H9 (cell line): ENCODE measurements around the gene PPL. TPM values are rescaled to one million over a fixed set of nuclear protein-coding genes. Genes with fewer than 3 reads are reported as not detected.

Source experiments
- DNase-seq: peaks from one replicate; pipeline ENCODE4 v3.0.0-alpha.2; 2017
- H2AFZ ChIP-seq: one replicate; pipeline ENCODE4 v1.6.1; 2013; ENCODE audit warnings: mild to moderate bottlenecking, low read length, control low read depth, moderate library complexity
- H2AK5ac ChIP-seq: 2 replicates; pipeline ENCODE4 v1.6.1; 2013; ENCODE audit warnings: low read length, control low read depth, mixed read lengths; ENCODE audit not compliant: insufficient read length
- H2BK120ac ChIP-seq: one replicate; pipeline ENCODE4 v1.6.1; 2013; ENCODE audit warnings: low read depth, mild to moderate bottlenecking, low read length, control low read depth, inconsistent platforms; ENCODE audit not compliant: poor library complexity, severe bottlenecking
- H2BK12ac ChIP-seq: 2 replicates; pipeline ENCODE4 v1.6.1; 2013; ENCODE audit warnings: low read length, control low read depth, mixed read lengths, low read depth; ENCODE audit not compliant: insufficient read length
- H2BK15ac ChIP-seq: 2 replicates; pipeline ENCODE4 v1.6.1; 2013; ENCODE audit warnings: low read depth, low read length, control low read depth
- H2BK20ac ChIP-seq: one replicate; pipeline ENCODE4 v1.6.1; 2013; ENCODE audit warnings: low read depth, mild to moderate bottlenecking, low read length, control low read depth, inconsistent platforms; ENCODE audit not compliant: poor library complexity, severe bottlenecking
- H2BK5ac ChIP-seq: 2 replicates; pipeline ENCODE4 v1.6.1; 2013; ENCODE audit warnings: low read length, control low read depth, mixed read lengths; ENCODE audit not compliant: insufficient read length
- H3K14ac ChIP-seq: 2 replicates; pipeline ENCODE4 v1.6.1; 2013; ENCODE audit warnings: low read length, control low read depth; ENCODE audit not compliant: insufficient read depth
- H3K18ac ChIP-seq: 2 replicates; pipeline ENCODE4 v1.6.1; 2013; ENCODE audit warnings: low read depth, mild to moderate bottlenecking, mixed read lengths, low read length, control low read depth; ENCODE audit not compliant: insufficient read length
- H3K23ac ChIP-seq: 2 replicates; pipeline ENCODE4 v1.6.1; 2013; ENCODE audit warnings: low read length, control low read depth, mixed read lengths, low read depth; ENCODE audit not compliant: insufficient read length
- H3K23me2 ChIP-seq: 2 replicates; pipeline ENCODE4 v1.6.1; 2013; ENCODE audit warnings: low read depth, mild to moderate bottlenecking, mixed read lengths, low read length, control low read depth; ENCODE audit not compliant: insufficient read length, poor library complexity, severe bottlenecking
- H3K27ac ChIP-seq: 2 replicates; pipeline ENCODE4 v1.5.1; 2013; ENCODE audit warnings: low read length, control low read depth, mixed read lengths, low read depth; ENCODE audit not compliant: insufficient read length
- H3K27me3 ChIP-seq: 2 replicates; pipeline ENCODE4 v1.6.1; 2013; ENCODE audit warnings: low read length, control low read depth, inconsistent platforms; ENCODE audit not compliant: insufficient read depth
- H3K4ac ChIP-seq: 2 replicates; pipeline ENCODE4 v1.6.1; 2013; ENCODE audit warnings: low read depth, mild to moderate bottlenecking, control low read depth, inconsistent platforms, low read length, moderate library complexity
- H3K4me1 ChIP-seq: 2 replicates; pipeline ENCODE4 v1.6.1; 2013; ENCODE audit warnings: low read length, control low read depth, inconsistent platforms; ENCODE audit not compliant: insufficient read depth
- H3K4me2 ChIP-seq: 2 replicates; pipeline ENCODE4 v1.6.1; 2013; ENCODE audit warnings: low read length, control low read depth, mixed read lengths; ENCODE audit not compliant: insufficient read length, insufficient read depth
- H3K56ac ChIP-seq: 2 replicates; pipeline ENCODE4 v1.6.1; 2013; ENCODE audit warnings: low read depth, mild to moderate bottlenecking, mixed read lengths, low read length, control low read depth; ENCODE audit not compliant: insufficient read length
- H3K79me1 ChIP-seq: 2 replicates; pipeline ENCODE4 v1.6.1; 2013; ENCODE audit warnings: low read depth, mild to moderate bottlenecking, moderate library complexity, low read length, control low read depth, inconsistent platforms; ENCODE audit not compliant: insufficient read depth, poor library complexity, severe bottlenecking
- H3K79me2 ChIP-seq: 2 replicates; pipeline ENCODE4 v1.6.1; 2013; ENCODE audit warnings: low read length, control low read depth, inconsistent platforms; ENCODE audit not compliant: insufficient read depth
- H3K9ac ChIP-seq: 2 replicates; pipeline ENCODE4 v1.6.1; 2013; ENCODE audit warnings: low read length, control low read depth, mixed read lengths; ENCODE audit not compliant: insufficient read length; ENCODE audit errors: extremely low read depth
- H3K9me3 ChIP-seq: one replicate; pipeline ENCODE4 v1.6.1; 2013; ENCODE audit warnings: low read depth, low read length, inconsistent platforms; ENCODE audit not compliant: control insufficient read depth
- H3T11ph ChIP-seq: one replicate; pipeline ENCODE4 v1.6.1; 2013; ENCODE audit warnings: mild to moderate bottlenecking, low read length, control low read depth, inconsistent platforms
- H4K20me1 ChIP-seq: one replicate; pipeline ENCODE4 v1.6.1; 2013; ENCODE audit not compliant: control insufficient read depth, insufficient read length, insufficient read depth
- H4K5ac ChIP-seq: 2 replicates; pipeline ENCODE4 v1.6.1; 2013; ENCODE audit warnings: low read depth, mild to moderate bottlenecking, mixed read lengths, low read length, control low read depth; ENCODE audit not compliant: insufficient read length
- H4K8ac ChIP-seq: replicated peaks from 2 replicates; pipeline ENCODE4 v1.6.1; 2013; ENCODE audit warnings: low read length, control low read depth, mixed read lengths, low read depth; ENCODE audit not compliant: insufficient read length
- H4K91ac ChIP-seq: 2 replicates; pipeline ENCODE4 v1.6.1; 2013; ENCODE audit warnings: low read depth, mild to moderate bottlenecking, moderate library complexity, mixed read lengths, low read length, control low read depth; ENCODE audit not compliant: insufficient read length
- H3K27ac Mint-ChIP-seq, 3 experiments: 2 replicates in 2 of 3; 3 replicates in 1 of 3; pipeline ENCODE4 v1.8.0; 2020 to 2021; ENCODE audit warnings: mixed read lengths in 3 of 3, mild to moderate bottlenecking in 1 of 3, moderate library complexity in 1 of 3
- H3K27me3 Mint-ChIP-seq: 2 replicates; pipeline ENCODE4 v1.8.0; 2021; ENCODE audit warnings: low read depth, mild to moderate bottlenecking, moderate library complexity, mixed read lengths
- H3K36me3 Mint-ChIP-seq, 3 experiments: 2 replicates in 2 of 3; 3 replicates in 1 of 3; pipeline ENCODE4 v1.8.0; 2020 to 2021; ENCODE audit warnings: low read depth in 3 of 3, mixed read lengths in 3 of 3; ENCODE audit not compliant: insufficient read depth in 1 of 3
- H3K4me1 Mint-ChIP-seq, 2 experiments: 2 replicates each; pipeline ENCODE4 v1.8.0; 2020; ENCODE audit warnings: mixed read lengths in 2 of 2
- H3K4me3 Mint-ChIP-seq, 2 experiments: 2 replicates in 1 of 2; 3 replicates in 1 of 2; pipeline ENCODE4 v1.8.0; 2020 to 2021; ENCODE audit warnings: mild to moderate bottlenecking in 2 of 2, mixed read lengths in 2 of 2, moderate library complexity in 1 of 2
- H3K9me3 Mint-ChIP-seq, 2 experiments: 2 replicates in 1 of 2; 3 replicates in 1 of 2; pipeline ENCODE4 v1.8.0; 2020; ENCODE audit warnings: mild to moderate bottlenecking in 2 of 2, mixed read lengths in 2 of 2, moderate library complexity in 1 of 2
- WGBS: extraction: QIAGEN DNeasy Blood & Tissue Kit; methylation state at CpG from one replicate; pipeline ENCODE4 v1.1.7; 2013; ENCODE audit warnings: missing lambda C conversion rate, low lambda C conversion rate, mixed read lengths; ENCODE audit not compliant: insufficient read length; ENCODE audit errors: extremely low coverage; 5-methylcytosine and 5-hydroxymethylcytosine counted together
- total RNA-seq: library from RNA; stranded (reverse); gene quantifications from 2 replicates; pipeline ENCODE4 v1.2.1, GENCODE V29; 2021
- TF ChIP-seq, protein P1 (sequence below): fragments of 200-600 bp; sonication (generic); conservative IDR thresholded peaks from 3 replicates; pipeline ENCODE4 v1.8.0; 2021; ENCODE audit warnings: antibody characterized with exemption, mild to moderate bottlenecking

Gene PPL
- total RNA-seq, 1 experiment from 2014 or later: 29.2 TPM

DNA sequence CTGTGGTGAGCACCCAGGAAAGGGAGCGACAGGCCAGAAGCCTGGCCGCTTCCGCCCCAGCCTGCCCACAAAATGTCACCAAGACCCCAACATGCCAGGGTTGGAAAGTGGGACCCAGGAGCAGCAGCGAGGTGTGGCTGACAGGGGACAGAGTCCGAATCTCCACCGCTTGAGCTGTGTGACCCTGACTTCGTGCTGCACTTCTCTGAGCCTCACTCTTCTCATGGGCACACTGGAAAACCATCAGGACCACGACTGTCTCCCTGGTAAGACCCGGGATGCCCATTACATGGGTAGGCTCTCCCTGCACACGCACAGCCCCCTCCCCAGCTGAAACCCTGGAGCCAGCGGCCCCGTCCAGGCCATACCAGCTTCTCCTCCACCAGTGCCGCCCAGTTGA is 34.9 kb downstream of the PPL start:
- Mint-ChIP-seq H3K4me3 (no peak overlapping the region), H3K36me3 (peaks cover 8 to 41% (median 25%) of the 10 kb centered on the region in 3 experiments), H3K27me3 (peaks cover 1% of the 10 kb centered on the region; the same call in 1 of the 2 replicates), H3K9me3 (peaks cover 3 to 6% of the 10 kb centered on the region in 2 experiments; a peak in 2 of 5 replicates), H3K4me1 (no peaks in the 10 kb centered on the region), H3K27ac (no peak overlapping the region)
- Histone ChIP-seq H3K4ac (no peak overlapping the region), H3T11ph (no peak overlapping the region), H2BK20ac (no peak overlapping the region), H4K5ac (no peak overlapping the region), H4K8ac (no peak overlapping the region), H3K9me3 (no peaks in the 10 kb centered on the region), H3K4me1 (no peaks in the 10 kb centered on the region), H3K14ac (no peak overlapping the region), H4K91ac (no peak overlapping the region), H3K56ac (no peak overlapping the region), H2BK15ac (no peak overlapping the region), H3K27ac (no peak overlapping the region), H3K27me3 (no peaks in the 10 kb centered on the region), H3K4me2 (no peak overlapping the region), H3K23ac (no peak overlapping the region), H2BK5ac (no peak overlapping the region), H3K79me1 (no peaks in the 10 kb centered on the region), H3K23me2 (no peaks in the 10 kb centered on the region), H2BK120ac (no peak overlapping the region), H2AFZ (no peak overlapping the region), H2BK12ac (no peak overlapping the region), H3K79me2 (no peaks in the 10 kb centered on the region), H4K20me1 (no peaks in the 10 kb centered on the region), H3K18ac (no peak overlapping the region), H3K9ac (no peak overlapping the region), H2AK5ac (no peak overlapping the region)
- no CpG with 5 or more reads among the region's 13 CpGs for WGBS
- TF ChIP-seq, protein P1, sequence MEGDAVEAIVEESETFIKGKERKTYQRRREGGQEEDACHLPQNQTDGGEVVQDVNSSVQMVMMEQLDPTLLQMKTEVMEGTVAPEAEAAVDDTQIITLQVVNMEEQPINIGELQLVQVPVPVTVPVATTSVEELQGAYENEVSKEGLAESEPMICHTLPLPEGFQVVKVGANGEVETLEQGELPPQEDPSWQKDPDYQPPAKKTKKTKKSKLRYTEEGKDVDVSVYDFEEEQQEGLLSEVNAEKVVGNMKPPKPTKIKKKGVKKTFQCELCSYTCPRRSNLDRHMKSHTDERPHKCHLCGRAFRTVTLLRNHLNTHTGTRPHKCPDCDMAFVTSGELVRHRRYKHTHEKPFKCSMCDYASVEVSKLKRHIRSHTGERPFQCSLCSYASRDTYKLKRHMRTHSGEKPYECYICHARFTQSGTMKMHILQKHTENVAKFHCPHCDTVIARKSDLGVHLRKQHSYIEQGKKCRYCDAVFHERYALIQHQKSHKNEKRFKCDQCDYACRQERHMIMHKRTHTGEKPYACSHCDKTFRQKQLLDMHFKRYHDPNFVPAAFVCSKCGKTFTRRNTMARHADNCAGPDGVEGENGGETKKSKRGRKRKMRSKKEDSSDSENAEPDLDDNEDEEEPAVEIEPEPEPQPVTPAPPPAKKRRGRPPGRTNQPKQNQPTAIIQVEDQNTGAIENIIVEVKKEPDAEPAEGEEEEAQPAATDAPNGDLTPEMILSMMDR: no peak
- no peak for DNase-seq
